Upper lobe of right lung (tissue), 1 donor: Measurements from ENCODE around the gene CASP14. TPM values are rescaled to one million over a fixed set of nuclear protein-coding genes. Genes with fewer than 3 reads are reported as not detected.
A peak's percentile ranks its signal among the peaks of the same experiment; 100 is the strongest.
"Not testable (repeated sequence)": the region's sequence is repeated elsewhere in the genome, so short reads cannot be mapped to it uniquely, and the experiment has no call there.

Experiments used
- ATAC-seq: fragments of 200-7000 bp; cut with Tn5 transposase; one replicate; pipeline ENCODE4 v1.9.1; 2020; ENCODE audit warnings: mild to moderate bottlenecking, moderate library complexity
- DNase-seq: peaks from one replicate; pipeline ENCODE4 v3.0.0-alpha.2; 2020
- H3K27ac ChIP-seq: fragments of 200-600 bp; one replicate; pipeline ENCODE4 v1.8.0; 2022
- H3K27me3 ChIP-seq: fragments of 200-600 bp; one replicate; pipeline ENCODE4 v1.8.0; 2022; ENCODE audit warnings: mild to moderate bottlenecking
- H3K36me3 ChIP-seq: fragments of 200-600 bp; one replicate; pipeline ENCODE4 v1.8.0; 2022
- H3K4me1 ChIP-seq: fragments of 200-600 bp; one replicate; pipeline ENCODE4 v1.8.0; 2022
- H3K4me3 ChIP-seq: fragments of 200-600 bp; one replicate; pipeline ENCODE4 v1.8.0; 2022; ENCODE audit warnings: mild to moderate bottlenecking
- H3K9me3 ChIP-seq: fragments of 200-600 bp; one replicate; pipeline ENCODE4 v1.8.0; 2022
- CTCF ChIP-seq: fragments of 200-600 bp; IDR thresholded peaks from one replicate; pipeline ENCODE4 v1.8.0; 2022; ENCODE audit warnings: antibody characterized with exemption
- intact Hi-C: fragments of 100-400 bp; cut with DNase I; formaldehyde crosslinking; loops from one replicate; pipeline ENCODE4 v1.11.0; 2022
- total RNA-seq: library from RNA; stranded (reverse); fragmentation: NEBNext Ultra II Directional; extraction: Animal tissue kit (Norgen Biotek cat#: 25700); gene quantifications from one replicate; pipeline ENCODE4 v1.2.1, GENCODE V29; 2021
- donor health status: DM: no; HTN: yes; CAD: no; lungs with severe emphysema.

Gene CASP14
- total RNA-seq, 1 donor from 2014 or later: not detected

- no peak for TF ChIP-seq CTCF
- Histone ChIP-seq H3K4me1 (no peaks in the 10 kb centered on the region), H3K9me3 (no peaks in the 10 kb centered on the region), H3K36me3 (no peaks in the 10 kb centered on the region), H3K4me3 (no peak overlapping the region), H3K27me3 (peaks cover 3% of the 10 kb centered on the region), H3K27ac (no peak overlapping the region)
- intact Hi-C loops: loop anchor here (10.0 kb wide), 2 partner anchors 62 to 462 kb away; no protein-coding TSS in a partner anchor
- ATAC-seq (no peak), DNase-seq (no peak)
Observed at GRCh38 chr19:15093001-15093400, 43.7 kb downstream of the CASP14 start.

- Histone ChIP-seq H3K36me3 (no peaks in the 10 kb centered on the region), H3K4me1 (no peaks in the 10 kb centered on the region), H3K4me3 (no peak overlapping the region), H3K27ac (no peak overlapping the region), H3K9me3 (no peaks in the 10 kb centered on the region), H3K27me3 (no peaks in the 10 kb centered on the region)
- no peak for TF ChIP-seq CTCF
- intact Hi-C loops: loop anchor here (10.0 kb wide), 2 partner anchors 59 to 459 kb away; no protein-coding TSS in a partner anchor
- no peak for DNase-seq
- no peak for ATAC-seq
Observed at GRCh38 chr19:15096223-15096622, 46.9 kb downstream of the CASP14 start.

- H3K4me3 ChIP-seq, ATAC-seq, H3K27ac ChIP-seq, H3K9me3 ChIP-seq, H3K27me3 ChIP-seq, H3K4me1 ChIP-seq, DNase-seq, H3K36me3 ChIP-seq: not testable (repeated sequence)
- intact Hi-C loops: loop anchor here (10.0 kb wide), 2 partner anchors 57 to 457 kb away; no protein-coding TSS in a partner anchor
Observed at GRCh38 chr19:15097980-15098379, 48.7 kb downstream of the CASP14 start.

GRCh38 chr19:15098460-15098859 is 49.2 kb downstream of the CASP14 start:
- Histone ChIP-seq H3K36me3 (no peaks in the 10 kb centered on the region), H3K9me3 (no peaks in the 10 kb centered on the region), H3K4me3 (no peak overlapping the region), H3K27ac (no peak overlapping the region), H3K27me3 (no peaks in the 10 kb centered on the region), H3K4me1 (no peaks in the 10 kb centered on the region)
- TF ChIP-seq CTCF: no peak
- no peak for ATAC-seq
- intact Hi-C loops: loop anchor here (10.0 kb wide), 2 partner anchors 56 to 456 kb away; no protein-coding TSS in a partner anchor
- DNase-seq: no peak

GRCh38 chr19:15099017-15099582 is 49.8 kb downstream of the CASP14 start:
- intact Hi-C loops: loop anchor here (10.0 kb wide), 2 partner anchors 56 to 456 kb away; no protein-coding TSS in a partner anchor
- no peak overlapping the region for H3K27ac ChIP-seq
- H3K36me3 ChIP-seq: no peaks in the 10 kb centered on the region
- no peaks in the 10 kb centered on the region for H3K27me3 ChIP-seq
- no peaks in the 10 kb centered on the region for H3K4me1 ChIP-seq
- ATAC-seq (no peak), DNase-seq (no peak)
- no peak overlapping the region for H3K4me3 ChIP-seq
- no peaks in the 10 kb centered on the region for H3K9me3 ChIP-seq
- no peak for TF ChIP-seq CTCF

- Histone ChIP-seq H3K27me3 (no peaks in the 10 kb centered on the region), H3K9me3 (no peaks in the 10 kb centered on the region), H3K4me1 (no peaks in the 10 kb centered on the region), H3K36me3 (no peaks in the 10 kb centered on the region), H3K4me3 (no peak overlapping the region), H3K27ac (no peak overlapping the region)
- intact Hi-C loops: no loop called here
- peak; percentile 89 for ATAC-seq
- peak; percentile 74 for TF ChIP-seq CTCF
- no peak for DNase-seq
Observed at GRCh38 chr19:15101479-15102082, 52.3 kb downstream of the CASP14 start.
